Measurements from ENCODE around the gene HES3.

HES3 gene

GRCh38 chr1:6202256-6202655 lies 41.7 kb upstream of the HES3 start:
- TF ChIP-seq CTCF (conservative IDR thresholded peaks at IDR 0.05; ENCODE audit: low read depth, low read length): no peak
- no peak overlapping the region for H3K4me3 ChIP-seq (ENCODE audit: low read depth, low read length)
- DNase-seq (ENCODE audit: low read depth): no peak

- peak; percentile 10 for TF ChIP-seq CTCF (conservative IDR thresholded peaks at IDR 0.05; ENCODE audit: low read depth, low read length)
- peak; percentile 80 for DNase-seq (ENCODE audit: low read depth)
- peak within 1 kb of the TSS; percentile 77 for H3K4me3 ChIP-seq (ENCODE audit: low read depth, low read length)
These were observed 38.0 kb upstream of the HES3 start, which contains the start of gene RNF207 for GRCh38 chr1:6205849-6206519. Gene RNF207 (plus strand): TSS chr1:6206119. CDS start chr1:6206536, 417 bp downstream.

GRCh38 chr1:6206520-6206855 lies 37.5 kb upstream of the HES3 start:
- DNase-seq (ENCODE audit: low read depth): no peak
- peak overlapping the region; percentile 77 for H3K4me3 ChIP-seq (ENCODE audit: low read depth, low read length)
- TF ChIP-seq CTCF (conservative IDR thresholded peaks at IDR 0.05; ENCODE audit: low read depth, low read length): no peak

- no peak for DNase-seq (ENCODE audit: low read depth)
- no peak for TF ChIP-seq CTCF (conservative IDR thresholded peaks at IDR 0.05; ENCODE audit: low read depth, low read length)
- peak overlapping the region; percentile 77 for H3K4me3 ChIP-seq (ENCODE audit: low read depth, low read length)
These were observed 36.7 kb upstream of the HES3 start for GRCh38 chr1:6207075-6207885.

- TF ChIP-seq CTCF (conservative IDR thresholded peaks at IDR 0.05; ENCODE audit: low read depth, low read length): no peak
- peak overlapping the region; percentile 6 for H3K4me3 ChIP-seq (ENCODE audit: low read depth, low read length)
- no peak for DNase-seq (ENCODE audit: low read depth)
These were observed 36.1 kb upstream of the HES3 start for GRCh38 chr1:6207921-6208320.

- DNase-seq (ENCODE audit: low read depth): peak; percentile 58
- TF ChIP-seq CTCF (conservative IDR thresholded peaks at IDR 0.05; ENCODE audit: low read depth, low read length): peak; percentile 44
- peak overlapping the region; percentile 57 for H3K4me3 ChIP-seq (ENCODE audit: low read depth, low read length)
These were observed 35.0 kb upstream of the HES3 start for GRCh38 chr1:6208723-6209660.
